Renal pelvis (tissue), 4 donors: ENCODE data around the gene WDSUB1. TPM values are rescaled to one million over a fixed set of nuclear protein-coding genes. Genes with fewer than 3 reads are reported as not detected.
A peak's percentile ranks its signal among the peaks of the same experiment; 100 is the strongest.

Source experiments
- DNase-seq: peaks from one replicate; pipeline ENCODE4 v3.0.0-alpha.2; 2013
- polyA plus RNA-seq, 3 donors: library from polyadenylated mRNA; unstranded; fragments of 120-200 nt; gene quantifications; one replicate each; pipeline ENCODE4 v1.2.1, GENCODE V29; 2013; ENCODE audit not compliant: insufficient read length in 3 of 3

WDSUB1 gene
- polyA plus RNA-seq, 3 donors: 21.7 to 32.2 (median 26.9) TPM

GRCh38 chr2:159226059-159226461 lies 60.4 kb downstream of the WDSUB1 start:
- DNase-seq: no peak

GRCh38 chr2:159225025-159226016 lies 61.2 kb downstream of the WDSUB1 start:
- peak; percentile 50 for DNase-seq

GRCh38 chr2:159224061-159224813 lies 62.3 kb downstream of the WDSUB1 start:
- no peak for DNase-seq

GRCh38 chr2:159219394-159219998 lies 67.0 kb downstream of the WDSUB1 start:
- no peak for DNase-seq

- DNase-seq: no peak
These were observed 68.1 kb downstream of the WDSUB1 start for GRCh38 chr2:159218389-159218788.

GRCh38 chr2:159217676-159218075 lies 68.8 kb downstream of the WDSUB1 start:
- DNase-seq: no peak

- DNase-seq: no peak
These were observed 71.4 kb downstream of the WDSUB1 start for GRCh38 chr2:159215116-159215515.

- DNase-seq: no peak
These were observed 72.1 kb downstream of the WDSUB1 start for GRCh38 chr2:159214325-159214865.

GRCh38 chr2:159213296-159213695 lies 73.2 kb downstream of the WDSUB1 start:
- no peak for DNase-seq

- peak; percentile 68 for DNase-seq
These were observed 74.8 kb downstream of the WDSUB1 start for GRCh38 chr2:159211447-159212396.

GRCh38 chr2:159209341-159210306 lies 76.9 kb downstream of the WDSUB1 start:
- DNase-seq: no peak

GRCh38 chr2:159208438-159208837 lies 78.1 kb downstream of the WDSUB1 start:
- DNase-seq: no peak

- no peak for DNase-seq
These were observed 79.6 kb downstream of the WDSUB1 start for GRCh38 chr2:159206736-159207380.

- DNase-seq: no peak
These were observed 81.9 kb downstream of the WDSUB1 start for GRCh38 chr2:159204381-159205144.

- no peak for DNase-seq
These were observed 83.9 kb downstream of the WDSUB1 start for GRCh38 chr2:159202568-159203071.

- no peak for DNase-seq
These were observed 85.0 kb downstream of the WDSUB1 start for GRCh38 chr2:159201360-159202063.

- DNase-seq: no peak
These were observed 86.0 kb downstream of the WDSUB1 start for GRCh38 chr2:159200498-159200897.
